PC-9 (cell line): ENCODE results near the gene PDE7B.

Experiments
- CTCF ChIP-seq: fragments of 200-600 bp; sonication (generic); conservative IDR thresholded peaks from 2 replicates; pipeline ENCODE4 v1.6.1; 2017; ENCODE audit warnings: mixed run types, antibody characterized with exemption, mild to moderate bottlenecking, moderate library complexity
- EZH2 ChIP-seq: fragments of 200-600 bp; sonication (generic); IDR thresholded peaks from 2 replicates; pipeline ENCODE4 v1.8.0; 2017; ENCODE audit warnings: antibody characterized with exemption, low read depth

GRCh38 chr6:136212608-136213007 is 361.1 kb downstream of the PDE7B start:
- TF ChIP-seq EZH2 (no peak), CTCF (no peak)
